ENCODE measurements around the gene AUTS2. TPM values are rescaled to one million over a fixed set of nuclear protein-coding genes. Genes with fewer than 3 reads are reported as not detected.

Gene AUTS2
- total and polyA plus RNA-seq, 2 of the 8 experiments (the other 6 are each of a cell fraction or from before 2014, with no cell fraction given), result 25.9 to 101 TPM

- Histone ChIP-seq H3K36me3 (ENCODE audit: control insufficient read depth in 2 of 4, insufficient read depth in 4 of 4, low read length in 3 of 4) (no peaks in the 10 kb centered on the region), H3K27ac (ENCODE audit: low read depth, low read length) (no peak overlapping the region), H3K18ac (ENCODE audit: extremely low read depth, low read length) (no peak overlapping the region), H3K79me1 (ENCODE audit: low read depth, low read length) (no peaks in the 10 kb centered on the region), H3K14ac (ENCODE audit: insufficient read length) (no peak overlapping the region), H3K4me1 (replicated peaks in 1 of 4; ENCODE audit: control insufficient read depth in 3 of 4, insufficient read depth in 4 of 4, low read length in 3 of 4) (peaks cover 0 to 4% (median 1%) of the 10 kb centered on the region in 4 experiments; a peak in 2 of 7 replicates), H3K27me3 (replicated peaks in 1 of 4; ENCODE audit: control insufficient read depth in 3 of 4, extremely low read depth in 1 of 4, insufficient read depth in 3 of 4, low read length in 3 of 4) (no peaks in the 10 kb centered on the region), H2BK12ac (ENCODE audit: low read depth, low read length) (no peak overlapping the region), H3K4me2 (ENCODE audit: insufficient read depth in 1 of 2, low read depth in 2 of 2, low read length in 2 of 2) (no peak overlapping the region), H4K91ac (replicated peaks; ENCODE audit: insufficient read length, low read length) (no peak overlapping the region), H3K4me3 (ENCODE audit: extremely low read depth in 1 of 4, insufficient read depth in 2 of 4, low read depth in 3 of 4, low read length in 4 of 4) (no peak overlapping the region), H3K23me2 (ENCODE audit: low read depth, low read length) (no peaks in the 10 kb centered on the region), H3K23ac (ENCODE audit: insufficient read length) (no peak overlapping the region), H4K20me1 (replicated peaks in 1 of 2; ENCODE audit: control insufficient read depth in 1 of 2, insufficient read depth in 2 of 2, low read length in 2 of 2) (no peaks in the 10 kb centered on the region), H2AK5ac (ENCODE audit: low read depth, low read length) (no peak overlapping the region), H3K79me2 (ENCODE audit: control insufficient read depth in 1 of 2, insufficient read depth in 2 of 2, low read length in 2 of 2) (no peaks in the 10 kb centered on the region), H3K56ac (replicated peaks; ENCODE audit: insufficient read length, low read depth, low read length) (peak overlapping the region; percentile 3), H2BK20ac (ENCODE audit: low read length) (no peak overlapping the region), H2BK120ac (replicated peaks; ENCODE audit: low read depth, low read length) (no peak overlapping the region), H4K5ac (ENCODE audit: insufficient read length, low read depth, low read length) (no peak overlapping the region), H2BK15ac (ENCODE audit: low read length) (no peak overlapping the region), H3K9me3 (ENCODE audit: insufficient read depth in 2 of 2, low read depth in 1 of 2, low read length in 1 of 2) (no peaks in the 10 kb centered on the region), H2BK5ac (ENCODE audit: low read depth, low read length) (no peak overlapping the region), H3K4ac (replicated peaks; ENCODE audit: insufficient read length, low read depth, low read length) (no peak overlapping the region), H3K9ac (replicated peaks in 1 of 4; ENCODE audit: extremely low read depth in 1 of 4, low read depth in 3 of 4, low read length in 3 of 4) (no peak overlapping the region), H4K8ac (ENCODE audit: extremely low read depth, insufficient read depth, low read length) (no peak overlapping the region), H2AFZ (ENCODE audit: low read length) (no peak overlapping the region)
- DNase-seq (ENCODE audit: low read depth in 1 of 2, low spot score in 2 of 2), result no peak
- FAIRE-seq, result no peak
- TF ChIP-seq SP1 (IDR thresholded peaks at IDR 0.05; ENCODE audit: low read depth, low read length) (no peak), POLR2AphosphoS5 (IDR thresholded peaks at IDR 0.05; ENCODE audit: low read depth, low read length) (no peak), MAFK (IDR thresholded peaks at IDR 0.05; ENCODE audit: low read depth, low read length) (peak; percentile 96), BACH1 (IDR thresholded peaks at IDR 0.05; ENCODE audit: low read length) (peak; percentile 66), CHD1 (IDR thresholded peaks at IDR 0.05; ENCODE audit: low read depth, low read length) (no peak), SRF (IDR thresholded peaks at IDR 0.05; ENCODE audit: low read depth, low read length) (no peak), KDM1A (IDR thresholded peaks at IDR 0.05; ENCODE audit: borderline replicate concordance, low read length) (no peak), CTBP2 (IDR thresholded peaks at IDR 0.05; ENCODE audit: borderline replicate concordance, insufficient read depth, insufficient read length, low read length) (no peak)
- TF ChIP-seq, protein P1, sequence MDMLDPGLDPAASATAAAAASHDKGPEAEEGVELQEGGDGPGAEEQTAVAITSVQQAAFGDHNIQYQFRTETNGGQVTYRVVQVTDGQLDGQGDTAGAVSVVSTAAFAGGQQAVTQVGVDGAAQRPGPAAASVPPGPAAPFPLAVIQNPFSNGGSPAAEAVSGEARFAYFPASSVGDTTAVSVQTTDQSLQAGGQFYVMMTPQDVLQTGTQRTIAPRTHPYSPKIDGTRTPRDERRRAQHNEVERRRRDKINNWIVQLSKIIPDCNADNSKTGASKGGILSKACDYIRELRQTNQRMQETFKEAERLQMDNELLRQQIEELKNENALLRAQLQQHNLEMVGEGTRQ (IDR thresholded peaks at IDR 0.05; ENCODE audit: low read length), result no peak
- WGBS, 2 experiments (ENCODE audit: extremely low coverage in 1 of 2, insufficient coverage in 1 of 2, insufficient read length in 1 of 2, insufficient replicate concordance in 2 of 2, low coverage in 1 of 2, low lambda C conversion rate in 2 of 2, missing lambda C conversion rate in 1 of 2), result 95% methylated on average over 2 of the region's 2 CpGs; no CpG with 5 or more reads in 1 of the 2 experiments
- POLR2A ChIA-PET (ENCODE audit: partially characterized antibody), result no interaction called here
- CTCF ChIA-PET (ENCODE audit: partially characterized antibody), result no interaction called here
These were observed 645.2 kb downstream of the AUTS2 start for GRCh38 chr7:70243443-70243842.
